AG04450 (cell line): ENCODE data around the gene CCL21. TPM values are rescaled to one million over a fixed set of nuclear protein-coding genes. Genes with fewer than 3 reads are reported as not detected.
"Not testable (repeated sequence)": the region's sequence is repeated elsewhere in the genome, so short reads cannot be mapped to it uniquely, and the experiment has no call there.

Source experiments
- CTCF ChIA-PET: fragments of 300-600, 350-600 bp; formaldehyde crosslinking; extraction: SDS; loops from one replicate; lab custom pipeline; 2022; ENCODE audit warnings: antibody characterized with exemption, inconsistent platforms; lab: Charles Lee
- POLR2A ChIA-PET: fragments of 350-600 bp; formaldehyde crosslinking; extraction: SDS; loops from one replicate; lab custom pipeline; 2021; ENCODE audit warnings: antibody characterized with exemption, inconsistent platforms; lab: Yijun Ruan, JAX
- DNase-seq: peaks from one replicate; pipeline ENCODE4 v3.0.0-alpha.2; 2011; ENCODE audit warnings: low read depth, low spot score
- H3K27ac ChIP-seq: one replicate; pipeline ENCODE4 v1.5.1; 2012; ENCODE audit warnings: low read depth, low read length, control low read depth
- H3K27me3 ChIP-seq: one replicate; pipeline ENCODE4 v1.6.0; 2012; ENCODE audit warnings: low read length; ENCODE audit not compliant: control insufficient read depth, insufficient read depth
- H3K4me3 ChIP-seq: 2 replicates; pipeline ENCODE4 v1.5.1; 2011; ENCODE audit warnings: mild to moderate bottlenecking, low read depth, low read length, control low read depth
- H3K9me3 ChIP-seq: 2 replicates; pipeline ENCODE4 v1.5.1; 2012; ENCODE audit warnings: low read length; ENCODE audit not compliant: control insufficient read depth, insufficient read depth
- CTCF ChIP-seq: IDR thresholded peaks from 2 replicates; pipeline ENCODE4 v1.5.1; 2011; ENCODE audit warnings: low read depth, low read length, control low read depth, inconsistent platforms
- polyA minus RNA-seq: library from RNA; depleted of rRNA, polyadenylated mRNA; stranded (reverse); fragments of >200 nt; gene quantifications from 2 replicates; pipeline ENCODE4 v1.2.3, GENCODE V29; 2011; rRNA and poly(A)+ RNA removed
- polyA plus RNA-seq: library from polyadenylated mRNA; depleted of rRNA; stranded (reverse); fragments of >200 nt; gene quantifications from 2 replicates; pipeline ENCODE4 v1.2.3, GENCODE V29; 2011; rRNA removed

CCL21 gene, protein sequence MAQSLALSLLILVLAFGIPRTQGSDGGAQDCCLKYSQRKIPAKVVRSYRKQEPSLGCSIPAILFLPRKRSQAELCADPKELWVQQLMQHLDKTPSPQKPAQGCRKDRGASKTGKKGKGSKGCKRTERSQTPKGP
- polyA plus RNA-seq (not detected in 2 replicates), polyA minus RNA-seq (not detected in 2 replicates)

- no peak for DNase-seq
- H3K27ac ChIP-seq: no peak within 1 kb of the TSS
- peaks cover 27% of the 10 kb centered on the region for H3K27me3 ChIP-seq
- no peaks in the 10 kb centered on the region for H3K9me3 ChIP-seq
- TF ChIP-seq CTCF: no peak
- no peak within 1 kb of the TSS for H3K4me3 ChIP-seq
- ChIA-PET CTCF (interaction anchor here (1.6 to 2.1 kb wide), 2 partner anchors 8 to 9 kb away, joined by 11 to 13 read pairs; no protein-coding TSS in a partner anchor), POLR2A (no interaction called here)
Measured at GRCh38 chr9:34710023-34710422, at the start of gene CCL21. CCL21 (minus strand) TSS chr9:34710136; CDS start chr9:34710066, 70 bp downstream.

DNA sequence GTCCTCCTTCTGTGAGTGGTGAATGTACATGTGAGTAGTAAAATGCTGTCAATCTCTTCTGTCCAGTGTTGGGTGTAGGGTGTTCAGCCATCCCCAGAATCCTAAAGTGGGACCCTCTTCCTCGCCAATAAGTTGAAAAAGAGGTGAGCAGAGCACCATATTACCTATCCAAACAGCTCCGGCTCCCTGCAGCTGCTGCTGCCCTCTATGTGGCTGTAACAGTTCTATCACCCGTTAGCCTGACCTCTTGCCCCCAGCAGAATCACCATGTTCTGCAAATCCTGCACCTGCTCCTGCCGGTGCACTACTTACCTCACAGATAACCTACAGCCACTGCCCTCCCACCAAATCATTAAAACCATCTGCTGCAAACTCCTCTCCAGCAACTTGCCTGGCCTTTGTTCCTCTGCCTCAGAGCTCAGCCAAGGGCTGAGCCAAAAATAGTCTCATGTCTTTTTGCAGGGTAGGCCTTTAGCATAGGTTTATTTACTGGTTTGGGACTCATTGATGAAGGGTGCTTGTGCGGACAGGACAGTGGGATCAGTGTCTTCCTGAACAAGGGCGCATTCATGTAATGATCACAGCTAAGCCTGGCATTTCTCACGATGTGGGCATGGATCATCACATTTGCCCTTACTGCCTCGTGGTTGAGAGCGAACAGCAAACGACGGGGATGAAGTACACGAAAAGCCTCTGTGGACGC is 49.6 kb upstream of the CCL21 start:
- peaks cover 4% of the 10 kb centered on the region for H3K27me3 ChIP-seq
- ChIA-PET POLR2A (no interaction called here), CTCF (interaction anchor here (0.6 to 1.5 kb wide), 10 partner anchors 13 to 337 kb away, joined by 3 to 5 read pairs (median 3); partner anchors contain the start of gene PIGO)
- H3K27ac ChIP-seq: no peak overlapping the region
- H3K9me3 ChIP-seq: no peaks in the 10 kb centered on the region; the same call in 1 of the 2 replicates
- TF ChIP-seq CTCF: no peak
- no peak overlapping the region for H3K4me3 ChIP-seq
- no peak for DNase-seq

DNA sequence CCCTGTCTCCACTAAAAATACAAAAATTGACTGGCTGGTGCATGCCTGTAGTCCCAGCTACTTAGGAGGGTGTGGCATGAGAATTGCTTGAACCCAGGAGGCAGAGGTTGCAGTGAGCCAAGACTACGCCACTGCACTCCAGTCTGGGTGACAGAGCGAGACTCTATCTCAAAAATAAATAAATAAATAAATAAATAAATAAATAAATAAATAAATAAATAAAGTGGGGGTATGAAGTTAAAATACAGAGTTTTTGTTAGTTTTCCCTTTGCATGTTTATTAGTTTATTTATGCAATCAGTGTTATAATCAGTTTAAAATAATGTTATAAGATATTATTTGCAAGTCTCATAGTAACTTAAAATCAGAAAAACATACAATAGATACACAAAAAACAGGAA is 40.4 kb upstream of the CCL21 start:
- POLR2A ChIA-PET, H3K27me3 ChIP-seq, DNase-seq, H3K27ac ChIP-seq, H3K4me3 ChIP-seq, H3K9me3 ChIP-seq: not testable (repeated sequence)
- CTCF ChIA-PET: interaction anchor here (0.7 kb wide), 1 partner anchor 365 kb away, joined by 10 read pairs; the partner anchor contains the start of gene ATOSB

- Histone ChIP-seq H3K9me3 (no peaks in the 10 kb centered on the region), H3K27me3 (no peaks in the 10 kb centered on the region), H3K27ac (no peak overlapping the region), H3K4me3 (no peak overlapping the region)
- ChIA-PET POLR2A (interaction anchor here (0.6 kb wide), 1 partner anchor 181 kb away, joined by 3 read pairs; no protein-coding TSS in a partner anchor), CTCF (interaction anchor here (0.9 kb wide), 1 partner anchor 14 kb away, joined by 3 read pairs; no protein-coding TSS in a partner anchor)
- TF ChIP-seq CTCF: no peak
- no peak for DNase-seq
Measured at GRCh38 chr9:34746526-34746925, 36.6 kb upstream of the CCL21 start.

GRCh38 chr9:34744295-34745221 is 34.6 kb upstream of the CCL21 start:
- DNase-seq: peak; percentile 11
- TF ChIP-seq CTCF: no peak
- CTCF ChIA-PET: interaction anchor here (1.7 kb wide), 1 partner anchor 42 kb away, joined by 6 read pairs; no protein-coding TSS in a partner anchor
- Histone ChIP-seq H3K9me3 (no peaks in the 10 kb centered on the region; the same call in 1 of the 2 replicates), H3K27me3 (no peaks in the 10 kb centered on the region), H3K4me3 (no peak overlapping the region), H3K27ac (no peak overlapping the region)
- POLR2A ChIA-PET: no interaction called here
